Prostate gland (tissue), 2 donors: ENCODE measurements around the gene DENND4A. TPM values are rescaled to one million over a fixed set of nuclear protein-coding genes. Genes with fewer than 3 reads are reported as not detected.

ENCODE experiments used
- DNase-seq: peaks from one replicate; pipeline ENCODE4 v3.0.0-alpha.2; 2019; ENCODE audit warnings: low spot score
- H3K27ac ChIP-seq, 2 donors: fragments of 200-600 bp; sonication (generic); 2 replicates each; pipeline ENCODE4 v1.5.1; 2017 to 2019
- H3K27me3 ChIP-seq: fragments of 200-600 bp; sonication (generic); replicated peaks from 2 replicates; pipeline ENCODE4 v1.5.1; 2019; ENCODE audit not compliant: insufficient read depth
- H3K36me3 ChIP-seq, 2 donors: fragments of 200-600 bp; sonication (generic); 1 replicate in 1 of 2; 2 replicates in 1 of 2; pipeline versions ENCODE4 v1.5.1 to v1.8.1; 2017 to 2019
- H3K4me1 ChIP-seq: fragments of 200-600 bp; sonication (generic); replicated peaks from 2 replicates; pipeline ENCODE4 v1.5.1; 2019
- H3K4me3 ChIP-seq, 2 donors: fragments of 200-600 bp; sonication (generic); 2 replicates each; pipeline ENCODE4 v1.5.1; 2017 to 2019
- H3K9me3 ChIP-seq: fragments of 200-600 bp; sonication (generic); 2 replicates; pipeline ENCODE4 v1.5.1; 2017
- CTCF ChIP-seq, 4 experiments: fragments of 200-600 bp in 2 of 4; fragments of 450-650 bp in 2 of 4; sonication (generic) in 2 of 4; IDR thresholded peaks; 1 replicate in 3 of 4; 2 replicates in 1 of 4; pipeline ENCODE4 v1.5.1; 2016 to 2019; ENCODE audit warnings: antibody characterized with exemption in 4 of 4, mild to moderate bottlenecking in 2 of 4, moderate library complexity in 2 of 4
- POLR2A ChIP-seq: fragments of 450-650 bp; IDR thresholded peaks from one replicate; pipeline ENCODE4 v1.6.1; 2016; ENCODE audit warnings: antibody characterized with exemption, mild to moderate bottlenecking
- POLR2AphosphoS5 ChIP-seq: sonication (generic); formaldehyde crosslinking; IDR thresholded peaks from one replicate; pipeline ENCODE4 v1.6.1; 2017; ENCODE audit warnings: antibody characterized with exemption
- WGBS: methylation state at CpG from one replicate; pipeline ENCODE4 v1.1.5; 2018; 5-methylcytosine and 5-hydroxymethylcytosine counted together
- intact Hi-C: fragments of 100-400 bp; cut with DNase I; formaldehyde crosslinking; loops from one replicate; pipeline ENCODE4 v1.14.2; 2022
- total RNA-seq, 2 donors: library from RNA; depleted of rRNA; stranded (reverse); fragments of >200 nt; gene quantifications; one replicate each; pipeline ENCODE4 v1.1.0, GENCODE V29; 2016

DENND4A gene
- total RNA-seq, 2 donors from 2014 or later: 24.5 to 49.6 TPM

- DNase-seq: no peak
- H3K9me3 ChIP-seq: no peaks in the 10 kb centered on the region
- WGBS: 84% methylated on average over 3 of the region's 3 CpGs
- no peak overlapping the region for H3K27ac ChIP-seq
- intact Hi-C loops: no loop called here
- H3K36me3 ChIP-seq: no peaks in the 10 kb centered on the region
- no peak for TF ChIP-seq CTCF (IDR thresholded peaks at IDR 0.05)
- TF ChIP-seq POLR2A: no peak
- TF ChIP-seq POLR2AphosphoS5: no peak
- H3K27me3 ChIP-seq: no peaks in the 10 kb centered on the region
- no peaks in the 10 kb centered on the region for H3K4me1 ChIP-seq
- no peak overlapping the region for H3K4me3 ChIP-seq
Measured at GRCh38 chr15:65827065-65827464, 35.0 kb upstream of the DENND4A start.

- DNase-seq: peak; percentile 52
- Histone ChIP-seq H3K4me1 (no peaks in the 10 kb centered on the region), H3K9me3 (no peaks in the 10 kb centered on the region), H3K36me3 (no peaks in the 10 kb centered on the region), H3K4me3 (no peak overlapping the region), H3K27ac (no peak overlapping the region), H3K27me3 (no peaks in the 10 kb centered on the region)
- TF ChIP-seq POLR2AphosphoS5: peak; percentile 49
- no peak for TF ChIP-seq POLR2A
- no peak for TF ChIP-seq CTCF (IDR thresholded peaks at IDR 0.05)
- 39% methylated on average over 5 of the region's 5 CpGs for WGBS
- intact Hi-C loops: no loop called here
Measured at GRCh38 chr15:65824941-65825544, 33.0 kb upstream of the DENND4A start.

GRCh38 chr15:65824031-65824743 lies 32.1 kb upstream of the DENND4A start:
- TF ChIP-seq POLR2A: no peak
- TF ChIP-seq CTCF (IDR thresholded peaks at IDR 0.05): peak in 3 of 4 experiments; percentile 23 to 46 (median 25)
- no peaks in the 10 kb centered on the region for H3K9me3 ChIP-seq
- 74% methylated on average over 7 of the region's 7 CpGs for WGBS
- H3K4me3 ChIP-seq: no peak overlapping the region
- no peaks in the 10 kb centered on the region for H3K27me3 ChIP-seq
- intact Hi-C loops: no loop called here
- no peaks in the 10 kb centered on the region for H3K36me3 ChIP-seq
- H3K4me1 ChIP-seq: no peaks in the 10 kb centered on the region
- no peak overlapping the region for H3K27ac ChIP-seq
- DNase-seq: peak; percentile 20

GRCh38 chr15:65822316-65822715 lies 30.2 kb upstream of the DENND4A start:
- no peak for DNase-seq
- TF ChIP-seq POLR2AphosphoS5 (no peak), POLR2A (no peak), CTCF (IDR thresholded peaks at IDR 0.05) (no peak)
- WGBS: 69% methylated on average over 3 of the region's 3 CpGs
- Histone ChIP-seq H3K9me3 (no peaks in the 10 kb centered on the region), H3K4me1 (no peaks in the 10 kb centered on the region), H3K36me3 (no peaks in the 10 kb centered on the region), H3K4me3 (no peak overlapping the region), H3K27ac (no peak overlapping the region), H3K27me3 (no peaks in the 10 kb centered on the region)
- intact Hi-C loops: no loop called here

DNA sequence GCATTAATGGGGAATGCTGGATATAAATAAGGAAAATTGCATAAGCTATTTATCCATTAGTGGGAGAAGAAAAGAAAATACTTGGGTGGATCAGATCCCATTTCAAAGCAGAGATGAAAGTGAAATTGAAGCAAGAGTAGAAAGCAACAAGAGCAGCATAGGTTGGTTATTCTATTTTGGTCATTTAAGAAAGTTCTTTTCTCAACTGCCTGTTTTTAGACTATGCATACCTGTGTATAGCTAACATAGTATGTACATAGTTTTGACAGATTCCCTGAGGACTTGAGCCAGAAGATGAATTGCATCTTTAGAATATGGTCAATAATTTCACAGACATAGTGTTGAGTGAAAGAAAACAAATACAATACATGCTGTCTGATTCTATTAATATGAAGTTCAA lies 29.0 kb upstream of the DENND4A start:
- Histone ChIP-seq H3K27ac (no peak overlapping the region), H3K27me3 (no peaks in the 10 kb centered on the region), H3K4me3 (no peak overlapping the region), H3K9me3 (no peaks in the 10 kb centered on the region), H3K4me1 (no peaks in the 10 kb centered on the region), H3K36me3 (no peaks in the 10 kb centered on the region)
- DNase-seq: no peak
- TF ChIP-seq CTCF (IDR thresholded peaks at IDR 0.05) (no peak), POLR2A (no peak), POLR2AphosphoS5 (no peak)
- intact Hi-C loops: no loop called here
